ENCODE measurements around the gene DAPK1.
"Not testable (repeated sequence)": the region's sequence is repeated elsewhere in the genome, so short reads cannot be mapped to it uniquely, and the experiment has no call there.

DAPK1 gene

DNA sequence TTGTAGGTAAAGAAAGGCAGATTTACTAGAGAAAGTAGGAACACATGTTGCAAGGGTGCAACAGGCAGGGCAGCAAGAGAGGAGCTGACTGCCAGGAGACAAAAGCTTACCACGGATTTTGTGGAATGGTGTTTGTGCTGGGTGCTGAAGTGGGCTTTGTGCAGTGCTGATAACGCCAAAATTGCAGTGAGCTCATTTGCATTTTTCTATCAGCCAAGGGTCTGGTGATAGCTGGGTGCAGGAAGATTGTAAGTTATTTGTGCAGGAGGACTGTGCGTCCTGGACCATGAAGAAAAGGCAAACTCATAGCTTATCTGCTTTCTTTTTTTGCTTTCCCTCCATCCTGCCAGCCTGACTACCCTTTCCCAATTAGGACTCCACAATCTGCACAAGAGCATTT is 241.9 kb downstream of the DAPK1 start:
- DNase-seq (ENCODE audit: low read depth in 3 of 3): no peak

DNA sequence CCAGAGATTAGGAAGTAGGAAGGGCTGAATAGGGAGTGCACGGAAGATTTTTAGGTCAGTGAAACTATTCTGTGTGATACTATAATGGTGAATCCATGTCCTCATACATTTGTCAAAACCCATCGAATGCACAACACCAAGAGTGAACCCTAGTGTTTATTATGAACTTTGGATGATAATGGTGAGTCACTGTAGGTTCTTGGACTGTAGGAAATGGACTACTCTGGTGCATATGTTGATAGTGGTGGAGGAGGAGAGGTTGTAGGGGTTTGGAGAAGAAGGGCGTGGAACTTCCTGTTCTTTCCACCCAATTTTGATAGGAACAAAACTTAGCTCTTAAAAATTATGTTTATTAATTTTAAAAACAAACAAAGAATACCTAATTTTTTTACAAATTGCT is 242.5 kb downstream of the DAPK1 start:
- no peak for DNase-seq (ENCODE audit: low read depth in 3 of 3)

- no peak for DNase-seq (ENCODE audit: low read depth in 3 of 3)
Measured at GRCh38 chr9:87741326-87741725, 243.7 kb downstream of the DAPK1 start.

GRCh38 chr9:87741891-87742290 is 244.2 kb downstream of the DAPK1 start:
- DNase-seq (ENCODE audit: low read depth in 3 of 3): no peak

GRCh38 chr9:87742813-87743428 is 245.3 kb downstream of the DAPK1 start:
- DNase-seq (ENCODE audit: low read depth in 3 of 3): no peak

DNA sequence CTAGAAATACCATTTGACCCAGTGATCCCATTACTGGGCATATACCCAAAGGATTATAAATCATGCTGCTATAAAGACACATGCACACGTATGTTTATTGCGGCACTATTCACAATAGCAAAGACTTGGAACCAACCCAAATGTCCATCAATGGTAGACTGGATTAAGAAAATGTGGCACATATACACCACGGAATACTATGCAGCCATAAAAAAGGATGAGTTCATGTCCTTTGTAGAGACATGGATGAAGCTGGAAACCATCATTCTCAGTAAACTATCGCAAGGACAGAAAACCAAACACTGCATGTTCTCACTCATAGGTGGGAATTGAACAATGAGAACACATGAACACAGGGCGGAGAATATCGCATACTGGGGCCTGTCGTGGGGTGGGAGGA is 246.6 kb downstream of the DAPK1 start:
- not testable (repeated sequence) for DNase-seq (ENCODE audit: low read depth in 3 of 3)

- no peak for DNase-seq (ENCODE audit: low read depth in 3 of 3)
Measured at GRCh38 chr9:87746186-87746585, 248.5 kb downstream of the DAPK1 start.

GRCh38 chr9:87748881-87749280 is 251.2 kb downstream of the DAPK1 start:
- no peak for DNase-seq (ENCODE audit: low read depth in 3 of 3)

DNA sequence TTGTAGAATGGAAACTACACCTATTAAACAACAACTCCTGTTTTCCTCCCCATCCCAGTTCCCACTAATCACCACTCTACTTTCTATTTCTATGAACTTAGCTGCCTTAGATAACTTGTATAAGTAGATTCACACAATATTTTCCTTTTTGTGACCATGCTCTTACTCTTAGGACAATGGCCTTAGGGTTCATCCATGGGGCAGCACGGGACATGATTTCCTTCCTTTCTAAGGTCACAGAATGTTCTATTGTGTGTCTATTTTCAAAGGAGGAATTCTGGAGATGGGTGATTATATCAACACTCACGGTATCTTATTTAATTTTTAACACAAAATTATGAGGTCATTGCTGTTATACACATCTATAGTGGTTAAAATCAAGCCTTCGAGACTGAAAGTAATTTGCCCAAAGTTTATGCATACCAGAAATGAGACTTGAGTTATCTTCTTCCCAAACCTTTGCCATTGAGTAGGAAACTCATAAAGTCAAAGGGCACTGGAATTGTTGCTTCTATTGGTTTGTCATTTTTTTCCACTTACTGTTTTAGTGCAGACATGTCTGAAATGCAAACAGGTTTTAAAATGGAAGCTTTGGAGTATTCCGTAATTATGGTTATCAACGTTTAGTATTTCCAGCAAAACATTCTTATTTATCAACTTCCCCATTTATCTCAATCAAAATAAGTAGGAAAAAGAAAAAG is 251.8 kb downstream of the DAPK1 start:
- DNase-seq (ENCODE audit: low read depth in 3 of 3): no peak

- no peak for DNase-seq (ENCODE audit: low read depth in 3 of 3)
Measured at GRCh38 chr9:87750726-87751125, 253.1 kb downstream of the DAPK1 start.

GRCh38 chr9:87751423-87751822 is 253.8 kb downstream of the DAPK1 start:
- DNase-seq (ENCODE audit: low read depth in 3 of 3): no peak

GRCh38 chr9:87751868-87752267 is 254.2 kb downstream of the DAPK1 start:
- DNase-seq (ENCODE audit: low read depth in 3 of 3): no peak

DNA sequence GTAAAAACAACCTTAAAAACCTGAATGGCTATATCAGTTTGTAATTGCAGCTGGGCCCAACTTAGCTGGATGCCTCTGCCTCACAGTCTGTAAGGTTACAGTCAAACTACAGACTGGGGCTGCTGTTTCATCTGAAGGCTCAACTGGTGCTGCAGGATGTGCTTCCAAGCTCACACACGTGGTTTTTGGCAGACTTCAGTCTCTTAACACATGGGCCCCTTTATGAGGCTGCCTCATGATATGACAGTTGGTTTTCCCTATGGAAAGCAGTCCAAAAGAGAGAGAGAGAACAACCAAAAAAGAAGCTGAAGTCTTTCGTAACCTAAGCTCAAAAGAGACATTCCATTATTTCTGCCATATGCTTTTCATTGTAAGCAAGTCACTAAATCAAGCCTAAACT is 255.6 kb downstream of the DAPK1 start:
- no peak for DNase-seq (ENCODE audit: low read depth in 3 of 3)
